Measurements from ENCODE around the gene MRPL41.
"Not testable (repeated sequence)": the region's sequence is repeated elsewhere in the genome, so short reads cannot be mapped to it uniquely, and the experiment has no call there.

The MRPL41 gene

GRCh38 chr9:137551264-137552021 lies at the start of gene MRPL41:
Gene MRPL41 (plus strand): TSS chr9:137551879. CDS start chr9:137552082, 203 bp downstream.
- FAIRE-seq = no peak

GRCh38 chr9:137502008-137502911 lies 49.4 kb upstream of the MRPL41 start:
- no peak for FAIRE-seq

- FAIRE-seq = no peak
Observed at GRCh38 chr9:137504432-137504777, 47.3 kb upstream of the MRPL41 start.

- no peak for FAIRE-seq
Observed at GRCh38 chr9:137505421-137506140, 46.1 kb upstream of the MRPL41 start.

- no peak for FAIRE-seq
Observed at GRCh38 chr9:137506274-137506673, 45.4 kb upstream of the MRPL41 start.

- no peak for FAIRE-seq
Observed at GRCh38 chr9:137506702-137507171, 44.9 kb upstream of the MRPL41 start.

GRCh38 chr9:137509198-137509597 lies 42.5 kb upstream of the MRPL41 start:
- FAIRE-seq = no peak

- FAIRE-seq = not testable (repeated sequence)
Observed at GRCh38 chr9:137511126-137511525, 40.6 kb upstream of the MRPL41 start.

- FAIRE-seq = no peak
Observed at GRCh38 chr9:137511758-137512463, 39.8 kb upstream of the MRPL41 start.

- not testable (repeated sequence) for FAIRE-seq
Observed at GRCh38 chr9:137513136-137513535, 38.5 kb upstream of the MRPL41 start.

- FAIRE-seq = not testable (repeated sequence)
Observed at GRCh38 chr9:137513801-137514570, 37.7 kb upstream of the MRPL41 start.

- no peak for FAIRE-seq
Observed at GRCh38 chr9:137514691-137515337, 36.9 kb upstream of the MRPL41 start.

GRCh38 chr9:137515338-137515724 lies 36.3 kb upstream of the MRPL41 start:
- no peak for FAIRE-seq

GRCh38 chr9:137516144-137516917 lies 35.3 kb upstream of the MRPL41 start:
- no peak for FAIRE-seq

- FAIRE-seq = not testable (repeated sequence)
Observed at GRCh38 chr9:137518661-137519459, 32.8 kb upstream of the MRPL41 start.

GRCh38 chr9:137519553-137519952 lies 32.1 kb upstream of the MRPL41 start:
- no peak for FAIRE-seq

GRCh38 chr9:137520614-137521404 lies 30.9 kb upstream of the MRPL41 start:
- no peak for FAIRE-seq

- FAIRE-seq = no peak
Observed at GRCh38 chr9:137521405-137521985, 30.2 kb upstream of the MRPL41 start.

All from TTC549 (cell line).